NT2/D1 (cell line): ENCODE results near the gene SLC26A3.

Experiments
- SUZ12 ChIP-seq: IDR thresholded peaks from 2 replicates; pipeline ENCODE4 v1.6.1; 2011; ENCODE audit not compliant: insufficient read length, insufficient read depth; ENCODE audit errors: extremely low read depth
- ZNF274 ChIP-seq: IDR thresholded peaks from 2 replicates; pipeline ENCODE4 v1.6.1; 2011; ENCODE audit warnings: mild to moderate bottlenecking, low read depth, low read length

- TF ChIP-seq SUZ12 (no peak), ZNF274 (no peak)
Observed at GRCh38 chr7:107809179-107809578, 6.2 kb upstream of the SLC26A3 start.
